ENCODE measurements around the gene SLC2A13. TPM values are rescaled to one million over a fixed set of nuclear protein-coding genes. Genes with fewer than 3 reads are reported as not detected.

SLC2A13 gene
- total RNA-seq, 1 donor from 2014 or later, result 15.8 TPM

DNA sequence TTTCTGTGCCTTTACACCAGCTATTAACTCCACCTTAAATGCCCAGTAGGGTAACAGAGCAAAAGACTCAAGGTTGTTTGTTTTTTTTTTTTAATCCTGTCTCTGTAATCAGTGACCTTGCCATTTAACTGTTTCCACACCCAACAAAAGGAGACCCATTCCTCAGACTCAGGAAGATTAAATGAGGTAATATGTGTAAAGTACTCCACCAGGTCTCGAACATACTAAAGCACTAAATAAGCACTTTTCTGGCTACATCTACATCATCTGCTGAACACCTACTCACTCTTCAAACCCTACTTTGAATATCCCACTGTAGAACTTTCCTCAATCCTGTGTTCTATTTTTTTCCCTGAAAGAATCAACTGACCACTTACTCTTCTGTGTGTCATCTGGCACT is 4.1 kb downstream of the SLC2A13 start:
- no peak overlapping the region for H3K27ac Mint-ChIP-seq (ENCODE audit: unreplicated experiment)
- H3K9me3 Mint-ChIP-seq (ENCODE audit: unreplicated experiment), result no peaks in the 10 kb centered on the region
- peaks cover 12% of the 10 kb centered on the region for H3K36me3 Mint-ChIP-seq (ENCODE audit: low read depth, unreplicated experiment)
- TF ChIP-seq, protein P1, sequence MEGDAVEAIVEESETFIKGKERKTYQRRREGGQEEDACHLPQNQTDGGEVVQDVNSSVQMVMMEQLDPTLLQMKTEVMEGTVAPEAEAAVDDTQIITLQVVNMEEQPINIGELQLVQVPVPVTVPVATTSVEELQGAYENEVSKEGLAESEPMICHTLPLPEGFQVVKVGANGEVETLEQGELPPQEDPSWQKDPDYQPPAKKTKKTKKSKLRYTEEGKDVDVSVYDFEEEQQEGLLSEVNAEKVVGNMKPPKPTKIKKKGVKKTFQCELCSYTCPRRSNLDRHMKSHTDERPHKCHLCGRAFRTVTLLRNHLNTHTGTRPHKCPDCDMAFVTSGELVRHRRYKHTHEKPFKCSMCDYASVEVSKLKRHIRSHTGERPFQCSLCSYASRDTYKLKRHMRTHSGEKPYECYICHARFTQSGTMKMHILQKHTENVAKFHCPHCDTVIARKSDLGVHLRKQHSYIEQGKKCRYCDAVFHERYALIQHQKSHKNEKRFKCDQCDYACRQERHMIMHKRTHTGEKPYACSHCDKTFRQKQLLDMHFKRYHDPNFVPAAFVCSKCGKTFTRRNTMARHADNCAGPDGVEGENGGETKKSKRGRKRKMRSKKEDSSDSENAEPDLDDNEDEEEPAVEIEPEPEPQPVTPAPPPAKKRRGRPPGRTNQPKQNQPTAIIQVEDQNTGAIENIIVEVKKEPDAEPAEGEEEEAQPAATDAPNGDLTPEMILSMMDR (IDR thresholded peaks at IDR 0.05; ENCODE audit: unreplicated experiment), result no peak
- no peak overlapping the region for H3K4me3 Mint-ChIP-seq (ENCODE audit: unreplicated experiment)
- peaks cover 32% of the 10 kb centered on the region for H3K4me1 Mint-ChIP-seq (ENCODE audit: unreplicated experiment)
- peaks cover 17% of the 10 kb centered on the region for H3K27me3 Mint-ChIP-seq (ENCODE audit: unreplicated experiment)
- no peak for DNase-seq (ENCODE audit: low spot score)

- Mint-ChIP-seq H3K27me3 (ENCODE audit: unreplicated experiment) (peaks cover 7% of the 10 kb centered on the region), H3K4me1 (ENCODE audit: unreplicated experiment) (peaks cover 38% of the 10 kb centered on the region), H3K27ac (ENCODE audit: unreplicated experiment) (peak overlapping the region; percentile 13), H3K36me3 (ENCODE audit: low read depth, unreplicated experiment) (peaks cover 3% of the 10 kb centered on the region), H3K4me3 (ENCODE audit: unreplicated experiment) (no peak overlapping the region), H3K9me3 (ENCODE audit: unreplicated experiment) (no peaks in the 10 kb centered on the region)
- DNase-seq (ENCODE audit: low spot score), result no peak
- TF ChIP-seq, protein P1 (IDR thresholded peaks at IDR 0.05; ENCODE audit: unreplicated experiment), result no peak
Measured at GRCh38 chr12:40099423-40099853, 6.4 kb downstream of the SLC2A13 start.

- TF ChIP-seq, protein P1 (IDR thresholded peaks at IDR 0.05; ENCODE audit: unreplicated experiment), result no peak
- H3K4me3 Mint-ChIP-seq (ENCODE audit: unreplicated experiment), result no peak overlapping the region
Measured at GRCh38 chr12:40098406-40099145, 7.3 kb downstream of the SLC2A13 start.

GRCh38 chr12:40093512-40093911 is 12.4 kb downstream of the SLC2A13 start:
- Mint-ChIP-seq H3K36me3 (ENCODE audit: low read depth, unreplicated experiment) (peaks cover 4% of the 10 kb centered on the region), H3K4me1 (ENCODE audit: unreplicated experiment) (peaks cover 24% of the 10 kb centered on the region), H3K9me3 (ENCODE audit: unreplicated experiment) (no peaks in the 10 kb centered on the region), H3K27me3 (ENCODE audit: unreplicated experiment) (no peaks in the 10 kb centered on the region), H3K27ac (ENCODE audit: unreplicated experiment) (peak overlapping the region; percentile 61), H3K4me3 (ENCODE audit: unreplicated experiment) (no peak overlapping the region)
- DNase-seq (ENCODE audit: low spot score), result no peak
- TF ChIP-seq, protein P1 (IDR thresholded peaks at IDR 0.05; ENCODE audit: unreplicated experiment), result no peak

More at GRCh38 chr12:40098406-40099145, 7.3 kb downstream of the SLC2A13 start:
- no peak overlapping the region for H3K27ac Mint-ChIP-seq (ENCODE audit: unreplicated experiment)
- peaks cover 2% of the 10 kb centered on the region for H3K27me3 Mint-ChIP-seq (ENCODE audit: unreplicated experiment)
- H3K9me3 Mint-ChIP-seq (ENCODE audit: unreplicated experiment), result no peaks in the 10 kb centered on the region
- no peak for DNase-seq (ENCODE audit: low spot score)
- peaks cover 39% of the 10 kb centered on the region for H3K4me1 Mint-ChIP-seq (ENCODE audit: unreplicated experiment)
- H3K36me3 Mint-ChIP-seq (ENCODE audit: low read depth, unreplicated experiment), result peaks cover under 1% of the 10 kb centered on the region

DNA sequence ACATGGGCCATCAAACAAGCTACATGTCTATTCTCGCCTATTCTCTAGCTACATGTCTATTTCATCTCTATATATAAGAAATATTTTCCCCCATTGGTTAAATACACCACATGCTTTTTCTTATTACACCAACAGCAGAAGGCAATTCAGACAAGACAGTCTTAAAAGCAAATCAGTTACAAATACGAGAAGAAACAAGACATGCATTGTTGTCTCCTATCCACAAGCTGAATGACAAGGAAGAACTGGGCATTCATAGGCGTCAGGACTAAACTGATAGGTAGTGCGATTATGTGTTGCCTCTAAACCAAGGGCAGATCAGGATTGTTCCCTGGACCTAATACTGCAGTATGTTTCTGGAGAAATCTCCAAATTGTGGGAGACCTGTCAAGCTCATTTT is 19.4 kb downstream of the SLC2A13 start:
- TF ChIP-seq, protein P1 (IDR thresholded peaks at IDR 0.05; ENCODE audit: unreplicated experiment), result no peak
- Mint-ChIP-seq H3K4me1 (ENCODE audit: unreplicated experiment) (no peaks in the 10 kb centered on the region), H3K27me3 (ENCODE audit: unreplicated experiment) (no peaks in the 10 kb centered on the region), H3K36me3 (ENCODE audit: low read depth, unreplicated experiment) (peaks cover 6% of the 10 kb centered on the region), H3K27ac (ENCODE audit: unreplicated experiment) (no peak overlapping the region), H3K9me3 (ENCODE audit: unreplicated experiment) (no peaks in the 10 kb centered on the region), H3K4me3 (ENCODE audit: unreplicated experiment) (no peak overlapping the region)
- no peak for DNase-seq (ENCODE audit: low spot score)

All from endothelial cell (in vitro differentiated cells).